Neural cell (in vitro differentiated cells): ENCODE data around the gene KPNA4. TPM values are rescaled to one million over a fixed set of nuclear protein-coding genes. Genes with fewer than 3 reads are reported as not detected.

Experiments
- polyA plus RNA-seq: library from polyadenylated mRNA; depleted of rRNA; stranded (reverse); fragments of >200 nt; gene quantifications from 2 replicates; pipeline ENCODE4 v1.2.3, GENCODE V29; 2014
- small RNA-seq, 3 experiments: library from RNA; depleted of rRNA; stranded (forward); fragments of <200 nt; gene quantifications; one replicate each; pipeline ENCODE3, GENCODE V24; 2012

The KPNA4 gene
- polyA plus RNA-seq, 1 donor from 2014 or later, result 23.1 TPM

Small RNA genes within 50 kb of the gene (small RNA-seq; reads per million reads assigned to genes)
- gene RNU7-136P, result 0 to 0.16 (median 0) reads per million in 3 experiments

Other genes with a start within 250 kb of the KPNA4 start
- gene IFT80, start 166.3 kb downstream of the KPNA4 start, polyA plus RNA-seq, result 59.9 and 61.0 TPM in 2 replicates
- 17.4 and 27.8 TPM in 2 replicates for gene SMC4, start 165.9 kb downstream of the KPNA4 start, polyA plus RNA-seq
- gene TRIM59, start 115.8 kb downstream of the KPNA4 start, polyA plus RNA-seq, result 0.53 and 0.78 TPM in 2 replicates
- gene ARL14, start 111.6 kb upstream of the KPNA4 start, polyA plus RNA-seq, result not detected in 2 replicates
- gene PPM1L, start 190.7 kb upstream of the KPNA4 start, polyA plus RNA-seq, result 24.9 and 28.3 TPM in 2 replicates